Pancreas (tissue), 8 donors: ENCODE measurements around the gene HIGD2B. TPM values are rescaled to one million over a fixed set of nuclear protein-coding genes. Genes with fewer than 3 reads are reported as not detected.

Experiments
- polyA plus RNA-seq, 2 donors: library from polyadenylated mRNA; stranded (reverse); fragments of 200-250 nt; gene quantifications; one replicate each; pipeline ENCODE4 v1.2.3, GENCODE V29; 2013
- total RNA-seq, 6 donors: library from RNA; stranded (reverse); fragmentation: NEBNext Ultra II Directional in 4 of 6; extraction: Animal tissue kit (Norgen Biotek cat#: 25700) in 4 of 6; gene quantifications; one replicate each; pipeline versions ENCODE4 v1.2.1 to v1.2.4, GENCODE V29; 2021 to 2023
- donor health status: healthy with polysubstance abuse.
- donor health status: DM: no; HTN: no; CAD: no; lungs with moderate emphysema.
- donor health status: DM: no; HTN: no; CAD: no.
- donor health status: Bipolar disorder and iron deficiency.
- donor health status: DM: yes; HTN: yes; CAD: no.
- donor health status: DM: no; HTN: no; CAD: no.
- donor health status: DM: no; HTN: no; CAD: no.
- donor health status: DM: yes; HTN: yes; CAD: no.

HIGD2B gene
- total and polyA plus RNA-seq, 8 donors = 0.12 TPM; not detected in 7

Other genes with a start within 250 kb of the HIGD2B start
- 10 to 100 TPM; 59.7 to 91.3 (median 68.8) TPM for gene ARIH1, start 211.9 kb downstream of the HIGD2B start, total RNA-seq
- 10 to 100 TPM; 11.5 to 22.5 TPM for gene ARIH1, start 211.9 kb downstream of the HIGD2B start, polyA plus RNA-seq
- gene GOLGA6B, start 31.5 kb downstream of the HIGD2B start, total RNA-seq = not detected
- gene GOLGA6B, start 31.5 kb downstream of the HIGD2B start, polyA plus RNA-seq = not detected
- 10 to 100 TPM in 4 of 6 donors, 1 to 10 TPM in 2; 9.0 to 15.1 (median 10.4) TPM for gene BBS4, start within 50 bp of the HIGD2B start, total RNA-seq
- 10 to 100 TPM in 1 of 2 donors, 1 to 10 TPM in 1; 8.6 to 19.2 TPM for gene BBS4, start within 50 bp of the HIGD2B start, polyA plus RNA-seq
- 10 to 100 TPM; 22.9 to 32.9 (median 25.6) TPM for gene ADPGK, start 97.6 kb upstream of the HIGD2B start, total RNA-seq
- 10 to 100 TPM; 32.6 to 43.3 TPM for gene ADPGK, start 97.6 kb upstream of the HIGD2B start, polyA plus RNA-seq